ENCODE measurements around the gene CNGB1. TPM values are rescaled to one million over a fixed set of nuclear protein-coding genes. Genes with fewer than 3 reads are reported as not detected.

CNGB1 gene
- total RNA-seq, 2 donors from 2014 or later, result 0.34 TPM; not detected in 1

DNA sequence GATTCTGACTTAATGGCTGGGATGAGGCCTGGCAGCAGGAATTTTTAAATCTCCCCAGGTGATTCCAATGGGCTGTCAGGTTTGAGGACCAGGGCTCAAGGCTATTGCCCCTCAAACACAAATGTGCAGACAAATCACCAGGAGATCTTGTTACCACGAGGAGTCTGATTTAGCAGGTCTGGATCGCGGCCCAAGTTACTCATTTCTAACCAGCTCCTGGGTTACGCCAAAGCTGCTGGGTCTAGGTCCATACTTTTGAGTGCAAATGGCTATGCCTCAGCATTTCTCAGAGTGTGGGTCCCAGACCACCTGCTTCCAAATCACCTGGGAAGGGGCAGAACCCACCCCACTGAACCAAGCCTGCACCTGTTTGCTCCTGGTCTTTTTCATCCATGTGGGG, 33.1 kb downstream of the CNGB1 start:
- no peaks in the 10 kb centered on the region for H3K36me3 ChIP-seq
- intact Hi-C loops (cut with DNase I), result no loop called here
- WGBS, result 87% methylated on average over 4 of the region's 4 CpGs
- H3K4me3 ChIP-seq, result no peak overlapping the region
- H3K9me3 ChIP-seq, result no peaks in the 10 kb centered on the region
- TF ChIP-seq POLR2A (IDR thresholded peaks at IDR 0.05) (no peak), POLR2AphosphoS5 (IDR thresholded peaks at IDR 0.05) (no peak)
- TF ChIP-seq, protein P1, sequence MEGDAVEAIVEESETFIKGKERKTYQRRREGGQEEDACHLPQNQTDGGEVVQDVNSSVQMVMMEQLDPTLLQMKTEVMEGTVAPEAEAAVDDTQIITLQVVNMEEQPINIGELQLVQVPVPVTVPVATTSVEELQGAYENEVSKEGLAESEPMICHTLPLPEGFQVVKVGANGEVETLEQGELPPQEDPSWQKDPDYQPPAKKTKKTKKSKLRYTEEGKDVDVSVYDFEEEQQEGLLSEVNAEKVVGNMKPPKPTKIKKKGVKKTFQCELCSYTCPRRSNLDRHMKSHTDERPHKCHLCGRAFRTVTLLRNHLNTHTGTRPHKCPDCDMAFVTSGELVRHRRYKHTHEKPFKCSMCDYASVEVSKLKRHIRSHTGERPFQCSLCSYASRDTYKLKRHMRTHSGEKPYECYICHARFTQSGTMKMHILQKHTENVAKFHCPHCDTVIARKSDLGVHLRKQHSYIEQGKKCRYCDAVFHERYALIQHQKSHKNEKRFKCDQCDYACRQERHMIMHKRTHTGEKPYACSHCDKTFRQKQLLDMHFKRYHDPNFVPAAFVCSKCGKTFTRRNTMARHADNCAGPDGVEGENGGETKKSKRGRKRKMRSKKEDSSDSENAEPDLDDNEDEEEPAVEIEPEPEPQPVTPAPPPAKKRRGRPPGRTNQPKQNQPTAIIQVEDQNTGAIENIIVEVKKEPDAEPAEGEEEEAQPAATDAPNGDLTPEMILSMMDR (IDR thresholded peaks at IDR 0.05), result no peak
- no peaks in the 10 kb centered on the region for H3K27me3 ChIP-seq (replicated peaks; ENCODE audit: insufficient read depth)
- peaks cover 3% of the 10 kb centered on the region for H3K4me1 ChIP-seq (replicated peaks)
- no peak for DNase-seq (ENCODE audit: low spot score)
- H3K27ac ChIP-seq, result no peak overlapping the region

DNA sequence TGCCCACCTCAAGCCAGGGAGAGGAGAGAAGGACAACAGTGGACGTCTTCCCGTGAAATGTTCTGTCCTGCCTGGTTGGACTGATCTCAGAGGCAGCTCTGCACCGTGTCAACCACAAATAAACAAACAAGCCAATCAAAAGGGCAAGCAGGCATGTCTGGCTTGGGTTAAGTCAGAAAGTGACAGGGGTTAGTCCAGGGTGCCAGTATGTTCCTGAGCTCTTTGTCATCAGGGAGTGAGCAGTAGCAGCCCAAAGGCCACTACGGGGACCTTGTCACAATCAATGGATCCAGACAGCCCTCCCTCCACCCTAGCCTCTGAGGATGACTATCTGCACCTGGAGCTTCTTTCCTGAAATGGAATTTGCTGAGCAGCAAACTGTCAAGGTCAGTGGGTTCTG, 35.0 kb downstream of the CNGB1 start:
- DNase-seq (ENCODE audit: low spot score), result no peak
- Histone ChIP-seq H3K27ac (no peak overlapping the region), H3K9me3 (no peaks in the 10 kb centered on the region), H3K27me3 (replicated peaks; ENCODE audit: insufficient read depth) (no peaks in the 10 kb centered on the region), H3K4me1 (replicated peaks) (peaks cover 3% of the 10 kb centered on the region), H3K36me3 (no peaks in the 10 kb centered on the region), H3K4me3 (no peak overlapping the region)
- intact Hi-C loops (cut with DNase I), result no loop called here
- TF ChIP-seq, protein P1 (IDR thresholded peaks at IDR 0.05), result no peak
- TF ChIP-seq POLR2AphosphoS5 (IDR thresholded peaks at IDR 0.05), result no peak
- TF ChIP-seq POLR2A (IDR thresholded peaks at IDR 0.05), result no peak
- WGBS, result 67% methylated on average over 4 of the region's 4 CpGs

- Histone ChIP-seq H3K9me3 (no peaks in the 10 kb centered on the region), H3K4me3 (no peak overlapping the region), H3K36me3 (no peaks in the 10 kb centered on the region), H3K4me1 (replicated peaks) (no peaks in the 10 kb centered on the region), H3K27ac (no peak overlapping the region), H3K27me3 (replicated peaks; ENCODE audit: insufficient read depth) (no peaks in the 10 kb centered on the region)
- no peak for DNase-seq (ENCODE audit: low spot score)
- TF ChIP-seq POLR2A (IDR thresholded peaks at IDR 0.05) (no peak), POLR2AphosphoS5 (IDR thresholded peaks at IDR 0.05) (no peak)
- TF ChIP-seq, protein P1 (IDR thresholded peaks at IDR 0.05), result no peak
- intact Hi-C loops (cut with DNase I), result no loop called here
- WGBS, result 96% methylated on average over 2 of the region's 2 CpGs
These were observed 40.4 kb downstream of the CNGB1 start for GRCh38 chr16:57930533-57930932.

- Histone ChIP-seq H3K4me3 (no peak overlapping the region), H3K4me1 (replicated peaks) (no peaks in the 10 kb centered on the region), H3K27me3 (replicated peaks; ENCODE audit: insufficient read depth) (no peaks in the 10 kb centered on the region), H3K36me3 (no peaks in the 10 kb centered on the region), H3K27ac (no peak overlapping the region), H3K9me3 (no peaks in the 10 kb centered on the region)
- 79% methylated on average over 3 of the region's 3 CpGs for WGBS
- no peak for DNase-seq (ENCODE audit: low spot score)
- intact Hi-C loops (cut with DNase I), result no loop called here
- TF ChIP-seq POLR2A (IDR thresholded peaks at IDR 0.05) (no peak), POLR2AphosphoS5 (IDR thresholded peaks at IDR 0.05) (no peak)
- TF ChIP-seq, protein P1 (IDR thresholded peaks at IDR 0.05), result no peak
These were observed 41.7 kb downstream of the CNGB1 start for GRCh38 chr16:57929250-57929649.

- intact Hi-C loops (cut with DNase I), result no loop called here
- Histone ChIP-seq H3K27me3 (replicated peaks; ENCODE audit: insufficient read depth) (no peaks in the 10 kb centered on the region), H3K4me3 (no peak overlapping the region), H3K36me3 (no peaks in the 10 kb centered on the region), H3K27ac (no peak overlapping the region), H3K4me1 (replicated peaks) (no peaks in the 10 kb centered on the region), H3K9me3 (no peaks in the 10 kb centered on the region)
- WGBS, result 94% methylated on average over 2 of the region's 2 CpGs
- TF ChIP-seq POLR2A (IDR thresholded peaks at IDR 0.05) (no peak), POLR2AphosphoS5 (IDR thresholded peaks at IDR 0.05) (no peak)
- TF ChIP-seq, protein P1 (IDR thresholded peaks at IDR 0.05), result no peak
- no peak for DNase-seq (ENCODE audit: low spot score)
These were observed 44.9 kb downstream of the CNGB1 start for GRCh38 chr16:57926041-57926440.

Data from prostate gland (tissue), 2 donors.